ENCODE data around the gene YBX1.
"Not testable (repeated sequence)": the region's sequence is repeated elsewhere in the genome, so short reads cannot be mapped to it uniquely, and the experiment has no call there.

The YBX1 gene

GRCh38 chr1:42681741-42682483 lies at the start of gene YBX1:
TSS of gene YBX1 (plus strand) at chr1:42682418. CDS start at chr1:42682566, 148 bp downstream.
- DNase-seq, result peak; percentile 82 to 93 (median 87)

GRCh38 chr1:42639116-42639515 lies 43.1 kb upstream of the YBX1 start:
- DNase-seq, result no peak

- DNase-seq, result no peak
Observed at GRCh38 chr1:42646056-42646455, 36.2 kb upstream of the YBX1 start.

GRCh38 chr1:42657201-42657600 lies 25.0 kb upstream of the YBX1 start:
- DNase-seq, result no peak

GRCh38 chr1:42657981-42658876 lies 24.0 kb upstream of the YBX1 start, which contains the start of gene PPIH:
TSS of gene PPIH (plus strand) at chr1:42658423. CDS start at chr1:42658447, 24 bp downstream.
- peak; percentile 86 to 91 (median 86) for DNase-seq

GRCh38 chr1:42658877-42659337 lies 23.3 kb upstream of the YBX1 start:
- DNase-seq, result no peak

DNA sequence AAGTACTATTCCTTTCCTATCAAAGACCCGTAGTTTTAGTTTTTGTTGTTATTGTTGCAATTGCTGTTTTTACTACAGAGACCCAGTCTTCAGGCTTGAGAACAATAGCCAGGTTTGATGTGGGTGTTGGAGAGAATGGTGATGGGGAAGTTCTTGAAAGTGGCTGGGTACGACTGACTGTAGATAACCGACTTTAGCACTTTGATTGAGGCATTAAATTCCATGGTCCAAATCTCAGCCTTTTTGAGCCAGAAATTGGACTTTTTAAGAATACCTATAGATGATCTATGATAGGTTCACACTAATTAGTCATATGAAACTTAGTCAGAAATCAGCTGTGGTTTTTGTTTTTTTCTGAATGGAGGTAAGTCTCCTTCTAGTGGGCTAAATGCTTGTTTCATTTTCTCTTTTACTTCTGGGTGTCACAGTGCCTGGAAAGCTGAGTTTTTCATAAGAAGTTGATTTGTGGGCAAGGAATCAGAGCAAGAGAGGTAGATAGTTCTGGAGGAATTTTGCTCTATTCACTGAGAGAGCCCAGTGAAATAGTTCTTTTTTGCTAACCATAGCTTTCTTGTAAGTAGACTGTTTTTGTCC lies 21.2 kb upstream of the YBX1 start:
- no peak for DNase-seq

- no peak for DNase-seq
Observed at GRCh38 chr1:42669936-42670335, 12.3 kb upstream of the YBX1 start.

GRCh38 chr1:42670425-42670824 lies 11.8 kb upstream of the YBX1 start:
- DNase-seq, result no peak

DNA sequence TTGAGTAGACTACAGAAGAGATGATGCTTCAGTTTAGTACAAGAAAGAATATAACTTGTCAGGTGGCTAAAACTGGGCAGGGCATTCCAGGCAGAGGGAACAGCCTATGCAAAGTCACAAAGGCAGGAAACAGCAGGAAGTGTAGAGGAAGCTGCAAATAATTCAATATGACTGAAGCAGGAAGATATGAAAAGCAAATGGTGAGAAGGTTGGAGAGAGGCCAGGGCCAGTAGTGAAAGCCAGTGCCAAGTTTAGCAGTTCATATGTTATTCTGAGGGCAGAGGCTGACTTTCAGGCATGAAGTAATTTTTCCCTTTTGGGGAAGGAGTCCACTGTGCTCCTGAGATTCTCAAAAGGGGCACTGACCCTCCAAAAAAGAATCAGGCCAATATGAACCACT lies 8.0 kb upstream of the YBX1 start:
- DNase-seq, result no peak

DNA sequence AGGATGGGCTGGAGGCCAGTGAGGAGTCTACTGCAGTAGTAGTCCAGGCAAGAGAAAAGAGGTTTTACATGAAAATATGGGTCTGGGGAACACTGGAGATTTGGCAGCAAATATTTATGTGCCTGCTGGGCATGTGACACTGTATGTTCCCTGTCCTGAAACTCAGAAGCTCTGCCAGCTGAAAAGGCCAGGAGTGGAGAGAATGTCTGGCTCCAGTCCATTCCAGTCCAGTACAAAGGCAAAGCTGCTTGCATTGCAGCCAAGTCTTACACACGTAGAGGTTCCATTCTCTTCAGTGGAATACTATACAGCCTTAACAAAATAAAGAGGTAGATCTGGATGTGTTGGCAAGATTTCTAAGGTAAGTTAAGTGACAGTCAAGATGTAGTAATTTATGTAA lies 7.5 kb upstream of the YBX1 start:
- DNase-seq, result no peak

- DNase-seq, result no peak
Observed at GRCh38 chr1:42675467-42675866, 6.8 kb upstream of the YBX1 start.

DNA sequence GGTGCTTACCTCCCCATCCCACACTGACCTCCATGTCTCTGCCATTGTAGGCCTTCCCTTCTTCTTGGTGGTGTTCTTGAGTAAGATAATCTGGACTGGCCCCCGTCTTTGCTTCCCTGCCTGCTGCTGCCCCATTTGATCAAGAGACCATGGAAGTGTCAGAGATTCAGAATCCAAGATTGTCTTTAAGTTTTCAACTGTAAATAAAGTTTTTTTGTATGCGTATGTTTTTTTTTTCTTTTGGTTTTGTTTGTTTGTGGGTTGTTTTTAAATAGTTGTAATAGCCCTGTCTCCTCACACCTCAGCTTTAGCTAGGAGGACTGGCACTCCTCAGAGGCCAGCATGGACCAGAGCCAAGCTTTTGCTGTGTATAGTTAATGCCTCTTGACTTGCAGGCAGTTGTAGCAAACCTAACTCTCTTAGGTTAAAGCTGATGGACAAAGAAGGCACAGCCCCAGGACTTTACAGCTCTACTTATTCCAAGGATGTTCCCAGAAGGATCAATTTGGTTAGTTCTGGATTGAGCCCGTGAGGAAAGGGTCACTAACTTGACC lies 5.6 kb upstream of the YBX1 start:
- DNase-seq, result no peak

GRCh38 chr1:42679364-42679983 lies 2.7 kb upstream of the YBX1 start:
- no peak for DNase-seq

DNA sequence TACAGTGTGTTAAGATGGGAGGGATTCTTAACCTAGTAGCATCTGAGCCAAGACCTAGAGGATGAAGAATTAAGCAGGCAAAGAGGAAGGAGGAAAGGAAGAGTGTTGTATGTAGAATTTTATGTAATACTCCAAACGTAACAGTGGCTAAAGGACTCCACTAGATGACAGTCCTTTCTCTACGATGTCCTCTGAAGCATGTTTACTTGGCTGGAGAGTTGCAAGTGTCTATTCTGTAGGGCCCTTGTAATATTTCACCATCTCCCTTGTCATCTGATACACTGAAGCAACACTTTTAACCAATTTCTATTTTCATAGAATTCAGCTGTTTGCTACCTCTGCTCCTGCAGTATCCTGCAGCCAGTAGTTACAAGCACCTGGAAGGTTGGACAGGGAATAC lies 2.2 kb upstream of the YBX1 start:
- no peak for DNase-seq

DNA sequence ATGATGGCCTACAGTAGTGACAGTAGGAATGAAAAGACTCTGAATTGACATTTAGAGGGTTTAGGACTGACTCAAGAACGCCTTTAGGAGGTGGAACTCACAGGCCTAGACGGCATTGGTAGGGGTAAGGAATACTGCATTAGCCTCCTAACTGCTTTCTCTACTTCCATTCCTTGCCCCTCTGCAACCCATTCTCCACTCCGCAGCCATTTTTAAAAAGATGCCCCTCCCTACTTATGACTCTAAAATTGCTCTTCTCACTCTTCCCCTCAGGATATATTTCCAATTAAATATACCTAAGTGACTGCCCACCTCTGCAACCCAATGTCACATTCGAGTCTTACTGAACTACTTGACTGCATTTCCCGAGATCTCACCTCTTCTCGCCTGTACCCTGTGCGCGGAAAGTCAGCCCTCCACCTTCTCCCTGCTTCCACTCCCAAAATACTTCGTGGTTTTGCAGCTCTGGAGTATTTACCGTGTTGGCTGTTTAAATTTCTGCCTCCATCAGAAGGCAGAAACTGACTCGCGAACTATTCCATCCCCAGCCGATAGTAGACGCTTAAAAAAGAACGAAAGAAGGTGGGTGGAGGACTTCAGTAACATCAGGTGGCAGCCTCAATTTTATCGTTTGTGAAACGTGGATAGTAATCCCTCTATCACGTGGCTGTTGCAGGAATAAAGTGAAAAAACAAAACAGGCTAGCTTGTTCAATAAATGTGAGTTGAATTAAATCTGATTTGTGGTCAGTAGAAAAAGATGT lies 1.1 kb upstream of the YBX1 start:
- no peak for DNase-seq

DNA sequence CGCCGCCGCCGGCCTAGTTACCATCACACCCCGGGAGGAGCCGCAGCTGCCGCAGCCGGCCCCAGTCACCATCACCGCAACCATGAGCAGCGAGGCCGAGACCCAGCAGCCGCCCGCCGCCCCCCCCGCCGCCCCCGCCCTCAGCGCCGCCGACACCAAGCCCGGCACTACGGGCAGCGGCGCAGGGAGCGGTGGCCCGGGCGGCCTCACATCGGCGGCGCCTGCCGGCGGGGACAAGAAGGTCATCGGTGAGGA lies 193 bp downstream of the YBX1 start:
- not testable (repeated sequence) for DNase-seq

DNA sequence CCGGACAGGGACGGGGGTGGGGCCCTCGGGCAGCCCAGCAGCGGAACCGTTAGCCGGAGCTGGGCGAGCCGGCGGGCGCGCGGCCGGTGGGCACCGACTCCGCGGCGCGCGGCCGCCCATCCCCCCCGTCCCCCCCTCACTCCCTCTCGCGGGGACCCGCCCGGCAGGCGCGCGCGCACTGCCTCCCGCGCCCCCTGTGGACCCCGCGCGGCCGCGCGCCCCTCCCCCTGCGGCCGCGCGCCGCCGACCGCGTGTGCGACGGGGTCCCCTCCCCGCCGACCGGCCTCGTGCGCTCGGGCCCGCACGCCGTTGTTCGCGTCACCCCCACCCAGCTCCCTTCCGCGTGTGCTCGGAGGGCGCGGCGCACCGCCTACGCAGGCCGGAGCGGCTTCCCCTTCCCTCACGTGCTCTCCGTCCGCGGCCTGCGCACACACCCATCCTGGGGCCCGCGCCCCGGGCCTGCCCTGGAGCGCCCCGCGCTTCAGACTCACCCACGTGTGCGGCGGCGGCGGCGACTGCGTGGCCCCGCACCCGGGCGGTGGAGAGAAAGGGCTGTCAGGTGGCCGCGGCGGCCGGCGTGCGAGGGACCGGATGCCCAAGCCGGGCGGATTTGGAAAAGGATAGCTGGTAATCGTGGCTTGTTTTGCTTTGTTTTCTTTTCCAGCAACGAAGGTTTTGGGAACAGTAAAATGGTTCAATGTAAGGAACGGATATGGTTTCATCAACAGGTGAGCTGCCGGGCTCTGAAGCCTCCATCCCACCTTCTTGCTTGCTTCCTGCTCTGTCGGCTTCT lies 717 bp downstream of the YBX1 start:
- peak; percentile 47 to 59 (median 55) for DNase-seq

GRCh38 chr1:42684139-42684538 lies 1.9 kb downstream of the YBX1 start:
- no peak for DNase-seq

GRCh38 chr1:42686418-42686817 lies 4.2 kb downstream of the YBX1 start:
- DNase-seq, result no peak

DNA sequence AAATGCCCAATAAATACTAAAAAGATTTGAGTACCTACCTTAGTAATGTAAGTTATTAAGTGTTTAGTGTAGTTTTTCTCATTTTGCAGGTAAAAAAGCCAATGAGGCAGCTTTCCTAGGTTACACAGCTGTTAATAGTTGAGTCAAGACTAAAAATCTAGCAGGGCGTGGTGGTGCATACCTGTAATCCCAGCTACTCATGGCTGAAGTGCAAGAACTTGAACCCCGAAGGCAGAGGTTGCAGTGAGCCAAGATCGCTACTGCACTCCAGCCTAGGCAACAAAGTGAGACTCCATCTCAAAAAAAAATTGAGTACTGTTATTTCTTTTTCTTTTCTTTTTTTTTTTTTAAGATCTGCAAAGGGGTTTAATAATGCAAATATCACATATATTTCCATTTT lies 7.7 kb downstream of the YBX1 start:
- DNase-seq, result no peak

All from activated CD4-positive, CD25-positive, alpha-beta regulatory T cell (primary cell).